ENCODE results near the gene CHST11.

CHST11 gene

GRCh38 chr12:104453133-104453532 lies 3.6 kb upstream of the CHST11 start:
- no peak for TF ChIP-seq CTCF (IDR thresholded peaks at IDR 0.05)
- TF ChIP-seq ZFX (IDR thresholded peaks at IDR 0.05; ENCODE audit: borderline replicate concordance) = no peak
- no peak overlapping the region for H3K27ac ChIP-seq

GRCh38 chr12:104454997-104455396 lies 1.8 kb upstream of the CHST11 start:
- no peak for TF ChIP-seq ZFX (IDR thresholded peaks at IDR 0.05; ENCODE audit: borderline replicate concordance)
- TF ChIP-seq CTCF (IDR thresholded peaks at IDR 0.05) = no peak
- no peak overlapping the region for H3K27ac ChIP-seq

- H3K27ac ChIP-seq = no peak overlapping the region
- TF ChIP-seq CTCF (IDR thresholded peaks at IDR 0.05) = no peak
- TF ChIP-seq ZFX (IDR thresholded peaks at IDR 0.05; ENCODE audit: borderline replicate concordance) = no peak
These were observed 951 bp upstream of the CHST11 start for GRCh38 chr12:104455578-104456416.

- H3K27ac ChIP-seq = no peak overlapping the region
- TF ChIP-seq CTCF (IDR thresholded peaks at IDR 0.05) (peak; percentile 84), ZFX (IDR thresholded peaks at IDR 0.05; ENCODE audit: borderline replicate concordance) (no peak)
These were observed 400 bp downstream of the CHST11 start for GRCh38 chr12:104456950-104457745.

- no peak overlapping the region for H3K27ac ChIP-seq
- TF ChIP-seq CTCF (IDR thresholded peaks at IDR 0.05) (no peak; the same call in 1 of the 2 replicates), ZFX (IDR thresholded peaks at IDR 0.05; ENCODE audit: borderline replicate concordance) (no peak)
These were observed 1.3 kb downstream of the CHST11 start for GRCh38 chr12:104457746-104458693.

GRCh38 chr12:104458694-104459367 lies 2.1 kb downstream of the CHST11 start:
- no peak for TF ChIP-seq CTCF (IDR thresholded peaks at IDR 0.05)
- no peak for TF ChIP-seq ZFX (IDR thresholded peaks at IDR 0.05; ENCODE audit: borderline replicate concordance)
- no peak overlapping the region for H3K27ac ChIP-seq

Data from 22Rv1 (cell line).